GM18505 (cell line): ENCODE data around the gene ACOXL.

Experiments
- ATAC-seq: cut with Tn5 transposase; IDR thresholded peaks from one replicate; pipeline ENCODE4 v1.9.1; 2021; ENCODE audit not compliant: unreplicated experiment
- POLR2A ChIP-seq: IDR thresholded peaks from 4 replicates; pipeline ENCODE4 v1.6.1; 2011; ENCODE audit warnings: borderline replicate concordance; ENCODE audit not compliant: insufficient read depth, insufficient read length; ENCODE audit errors: extremely low read depth

ACOXL gene

GRCh38 chr2:110755491-110756078 is 23.2 kb downstream of the ACOXL start:
- no peak for TF ChIP-seq POLR2A
- no peak for ATAC-seq

- TF ChIP-seq POLR2A = no peak
- no peak for ATAC-seq
Observed at GRCh38 chr2:110759411-110759810, 27.0 kb downstream of the ACOXL start.

- ATAC-seq = no peak
- TF ChIP-seq POLR2A = no peak
Observed at GRCh38 chr2:110764931-110765330, 32.6 kb downstream of the ACOXL start.

- TF ChIP-seq POLR2A = no peak
- ATAC-seq = no peak
Observed at GRCh38 chr2:110766291-110766690, 33.9 kb downstream of the ACOXL start.

- TF ChIP-seq POLR2A = no peak
- no peak for ATAC-seq
Observed at GRCh38 chr2:110768591-110768990, 36.2 kb downstream of the ACOXL start.

- no peak for TF ChIP-seq POLR2A
- ATAC-seq = no peak
Observed at GRCh38 chr2:110770404-110770958, 38.1 kb downstream of the ACOXL start.

- TF ChIP-seq POLR2A = no peak
- ATAC-seq = no peak
Observed at GRCh38 chr2:110770959-110771431, 38.6 kb downstream of the ACOXL start.

GRCh38 chr2:110771547-110772382 is 39.4 kb downstream of the ACOXL start:
- no peak for TF ChIP-seq POLR2A
- no peak for ATAC-seq

- ATAC-seq = no peak
- TF ChIP-seq POLR2A = no peak
Observed at GRCh38 chr2:110772383-110772755, 40.0 kb downstream of the ACOXL start.

- ATAC-seq = no peak
- no peak for TF ChIP-seq POLR2A
Observed at GRCh38 chr2:110773401-110773921, 41.1 kb downstream of the ACOXL start.

GRCh38 chr2:110774701-110775100 is 42.3 kb downstream of the ACOXL start:
- ATAC-seq = no peak
- TF ChIP-seq POLR2A = no peak

GRCh38 chr2:110777531-110778311 is 45.3 kb downstream of the ACOXL start:
- TF ChIP-seq POLR2A = no peak
- ATAC-seq = no peak

GRCh38 chr2:110780461-110780860 is 48.1 kb downstream of the ACOXL start:
- TF ChIP-seq POLR2A = no peak
- no peak for ATAC-seq

GRCh38 chr2:110783196-110783873 is 51.0 kb downstream of the ACOXL start:
- ATAC-seq = no peak
- no peak for TF ChIP-seq POLR2A
